ENCODE results near the gene HJURP. TPM values are rescaled to one million over a fixed set of nuclear protein-coding genes. Genes with fewer than 3 reads are reported as not detected.

Gene HJURP
- polyA plus RNA-seq, 2 of the 4 experiments (the other 2 are of a cell fraction): 103 to 111 TPM

GRCh38 chr2:233798335-233799086, 55.8 kb downstream of the HJURP start:
- no peak overlapping the region for H3K4me2 ChIP-seq
- WGBS (ENCODE audit: missing lambda C conversion rate): 77% methylated on average over 13 of the region's 14 CpGs
- no peak overlapping the region for H3K4me3 ChIP-seq
- no peak for DNase-seq (ENCODE audit: low read depth in 1 of 2, low spot score in 1 of 2)
- H3K9me3 ChIP-seq: no peaks in the 10 kb centered on the region
- peaks cover 8% of the 10 kb centered on the region for H3K4me1 ChIP-seq
- CTCF ChIA-PET: interaction anchor here (0.6 to 0.8 kb wide), 2 partner anchors 34 to 456 kb away, joined by 4 read pairs; no protein-coding TSS in a partner anchor
- no peak for ATAC-seq
- 0 out of 6 replicates have a peak overlapping the region, but pooled peaks of 1 of the 2 experiments have one; percentile 0 for H3K27ac ChIP-seq
- no peak for TF ChIP-seq HMGXB4 (CRISPR knock-in tag; IDR thresholded peaks at IDR 0.05; ENCODE audit: borderline replicate concordance)
- no peak for TF ChIP-seq SREBF2 (IDR thresholded peaks at IDR 0.05)
- no peak for TF ChIP-seq CBX8 (IDR thresholded peaks at IDR 0.05)
- TF ChIP-seq NFE2L2 (conservative IDR thresholded peaks at IDR 0.05; ENCODE audit: low read length): no peak
- no peak for TF ChIP-seq USF2 (IDR thresholded peaks at IDR 0.05)
- no peak for TF ChIP-seq RCOR1 (IDR thresholded peaks at IDR 0.05; ENCODE audit: low read depth, low read length)
- TF ChIP-seq RFX5 (IDR thresholded peaks at IDR 0.05): no peak
- no peak for TF ChIP-seq TP53 (CRISPR knock-in tag; IDR thresholded peaks at IDR 0.05)
- no peak for TF ChIP-seq REST (IDR thresholded peaks at IDR 0.05)
- TF ChIP-seq CHD2 (IDR thresholded peaks at IDR 0.05; ENCODE audit: low read length, partially characterized antibody): no peak
- no peak for TF ChIP-seq PHF8 (IDR thresholded peaks at IDR 0.05; ENCODE audit: borderline replicate concordance, low read depth)
- TF ChIP-seq PBX3 (IDR thresholded peaks at IDR 0.05): no peak
- TF ChIP-seq ZFP36 (IDR thresholded peaks at IDR 0.05; ENCODE audit: borderline replicate concordance, partially characterized antibody): no peak
- no peak for TF ChIP-seq BHLHE40 (IDR thresholded peaks at IDR 0.05; ENCODE audit: low read depth, low read length)
- TF ChIP-seq RAD21 (conservative IDR thresholded peaks at IDR 0.05 in 1 of 2, IDR thresholded peaks at IDR 0.05 in 1 of 2): no peak
- POLR2A ChIA-PET: no interaction called here
- no peak for FAIRE-seq

- peaks cover 4% of the 10 kb centered on the region for H3K4me1 ChIP-seq
- H3K9me3 ChIP-seq: no peaks in the 10 kb centered on the region
- no peak overlapping the region for H3K4me3 ChIP-seq
- CTCF ChIA-PET: interaction anchor here (0.8 to 1.2 kb wide), 2 partner anchors 36 to 353 kb away, joined by 3 to 4 read pairs; no protein-coding TSS in a partner anchor
- DNase-seq (ENCODE audit: low read depth in 1 of 2, low spot score in 1 of 2) (no peak), ATAC-seq (no peak), FAIRE-seq (no peak)
- 94% methylated on average over 4 of the region's 9 CpGs for WGBS (ENCODE audit: missing lambda C conversion rate)
- H3K27ac ChIP-seq: peak overlapping the region in 1 of 2 experiments; percentile 47; a peak in 2 of 6 replicates
- POLR2A ChIA-PET: no interaction called here
- H3K4me2 ChIP-seq: no peak overlapping the region
- TF ChIP-seq CHD2 (IDR thresholded peaks at IDR 0.05; ENCODE audit: low read length, partially characterized antibody) (no peak), RNF2 (IDR thresholded peaks at IDR 0.05; ENCODE audit: borderline replicate concordance, low read depth) (no peak), TFCP2L1 (CRISPR knock-in tag; IDR thresholded peaks at IDR 0.05) (no peak), PBX3 (IDR thresholded peaks at IDR 0.05) (no peak), EHF (CRISPR knock-in tag; IDR thresholded peaks at IDR 0.05) (no peak), HDAC2 (IDR thresholded peaks at IDR 0.05) (no peak), CEBPB (IDR thresholded peaks at IDR 0.05) (no peak), MYC (IDR thresholded peaks at IDR 0.05; ENCODE audit: borderline replicate concordance, low read length) (no peak), CTCF (IDR thresholded peaks at IDR 0.05) (no peak), MAZ (IDR thresholded peaks at IDR 0.05; ENCODE audit: borderline replicate concordance, low read depth, low read length) (no peak), GATA3 (IDR thresholded peaks at IDR 0.05; ENCODE audit: borderline replicate concordance) (no peak), KDM1A (IDR thresholded peaks at IDR 0.05; ENCODE audit: low read depth) (no peak), FOSB (CRISPR knock-in tag; IDR thresholded peaks at IDR 0.05) (no peak)
Measured at GRCh38 chr2:233796254-233796653, 58.1 kb downstream of the HJURP start.
